ENCODE results near the gene LEUTX. TPM values are rescaled to one million over a fixed set of nuclear protein-coding genes. Genes with fewer than 3 reads are reported as not detected.

LEUTX gene
- total RNA-seq, 1 experiment from 2014 or later: not detected

DNA sequence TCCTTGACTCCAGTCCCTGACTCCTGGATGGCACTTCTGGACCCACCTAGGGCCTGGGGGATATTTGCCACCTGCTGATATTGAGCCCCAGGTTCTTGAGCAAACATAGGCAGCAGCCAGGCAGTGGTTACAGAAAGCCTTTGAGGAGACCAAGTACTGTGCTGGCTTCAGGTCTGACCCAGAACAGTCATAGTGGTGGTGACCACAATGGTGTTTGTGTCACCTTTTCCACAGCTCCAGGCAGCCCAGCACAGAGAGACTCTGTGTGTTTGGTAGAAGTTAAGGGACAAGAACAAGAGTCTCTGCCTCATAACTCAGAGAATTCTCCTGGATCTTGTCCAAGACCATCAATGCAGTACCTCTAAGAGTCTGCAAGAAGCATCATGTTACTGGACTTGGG is 26.3 kb upstream of the LEUTX start:
- no TSS peak for BruUV-seq (replicated peaks)
- TF ChIP-seq, protein P1, sequence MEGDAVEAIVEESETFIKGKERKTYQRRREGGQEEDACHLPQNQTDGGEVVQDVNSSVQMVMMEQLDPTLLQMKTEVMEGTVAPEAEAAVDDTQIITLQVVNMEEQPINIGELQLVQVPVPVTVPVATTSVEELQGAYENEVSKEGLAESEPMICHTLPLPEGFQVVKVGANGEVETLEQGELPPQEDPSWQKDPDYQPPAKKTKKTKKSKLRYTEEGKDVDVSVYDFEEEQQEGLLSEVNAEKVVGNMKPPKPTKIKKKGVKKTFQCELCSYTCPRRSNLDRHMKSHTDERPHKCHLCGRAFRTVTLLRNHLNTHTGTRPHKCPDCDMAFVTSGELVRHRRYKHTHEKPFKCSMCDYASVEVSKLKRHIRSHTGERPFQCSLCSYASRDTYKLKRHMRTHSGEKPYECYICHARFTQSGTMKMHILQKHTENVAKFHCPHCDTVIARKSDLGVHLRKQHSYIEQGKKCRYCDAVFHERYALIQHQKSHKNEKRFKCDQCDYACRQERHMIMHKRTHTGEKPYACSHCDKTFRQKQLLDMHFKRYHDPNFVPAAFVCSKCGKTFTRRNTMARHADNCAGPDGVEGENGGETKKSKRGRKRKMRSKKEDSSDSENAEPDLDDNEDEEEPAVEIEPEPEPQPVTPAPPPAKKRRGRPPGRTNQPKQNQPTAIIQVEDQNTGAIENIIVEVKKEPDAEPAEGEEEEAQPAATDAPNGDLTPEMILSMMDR (IDR thresholded peaks at IDR 0.05): no peak
- Histone ChIP-seq H3K36me3 (ENCODE audit: control insufficient read depth, insufficient read depth, low read length) (no peaks in the 10 kb centered on the region), H3K4me1 (ENCODE audit: control insufficient read depth, insufficient read depth, low read length) (no peaks in the 10 kb centered on the region), H3K27ac (ENCODE audit: low read length) (no peak overlapping the region), H3K4me3 (ENCODE audit: low read depth in 2 of 2, low read length in 2 of 2) (no peak overlapping the region), H3K27me3 (ENCODE audit: control insufficient read depth, insufficient read depth, low read length) (peaks cover 85% of the 10 kb centered on the region), H3K9me3 (ENCODE audit: control insufficient read depth, insufficient read depth, low read depth, low read length) (no peaks in the 10 kb centered on the region)
- ChIA-PET POLR2A (interaction anchor here (0.7 kb wide), 1 partner anchor 244 kb away, joined by 4 read pairs; the partner anchor contains the start of gene ZNF546), CTCF (interaction anchor here (0.7 to 1.7 kb wide), 2 partner anchors 28 to 40 kb away, joined by 3 to 9 read pairs; no protein-coding TSS in a partner anchor)
- DNase-seq (ENCODE audit: low read depth, low spot score) (no peak), ATAC-seq (peak; percentile 19)
- in situ Hi-C loops (cut with HindIII; ENCODE audit: low pct_unique_long_range_greater_than_20kb, low sequenced_read_pairs) (no loop called here), intact Hi-C loops (cut with micrococcal nuclease; ENCODE audit: unreplicated experiment) (no loop called here)

DNA sequence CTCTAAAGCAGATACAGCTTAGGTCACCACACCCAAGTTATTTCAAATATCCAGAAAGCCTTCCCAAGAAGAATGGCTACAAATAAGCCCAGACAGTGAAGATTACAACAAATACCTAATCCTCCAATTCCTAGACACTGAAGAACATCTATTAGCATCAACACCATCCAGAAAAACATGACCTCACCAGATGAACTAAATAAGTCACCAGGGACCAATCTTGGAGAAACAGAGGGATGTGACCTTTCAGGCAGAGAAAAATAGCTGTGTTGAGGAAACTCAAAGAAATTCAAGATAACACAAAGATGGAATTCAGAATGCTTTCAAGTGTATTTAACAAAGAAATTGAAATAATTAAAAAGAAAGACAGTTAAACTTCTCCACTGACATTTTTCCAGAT is 25.9 kb upstream of the LEUTX start:
- ATAC-seq: no peak; the same call in 1 of the 2 replicates
- intact Hi-C loops (cut with micrococcal nuclease; ENCODE audit: unreplicated experiment) (no loop called here), in situ Hi-C loops (cut with HindIII; ENCODE audit: low pct_unique_long_range_greater_than_20kb, low sequenced_read_pairs) (no loop called here)
- TF ChIP-seq, protein P1 (IDR thresholded peaks at IDR 0.05): no peak
- TF ChIP-seq TCF7L2 (IDR thresholded peaks at IDR 0.05; ENCODE audit: low read depth, low read length) (no peak), SIN3A (IDR thresholded peaks at IDR 0.05; ENCODE audit: borderline replicate concordance, insufficient read depth, low read depth, low read length) (no peak)
- Histone ChIP-seq H3K4me3 (ENCODE audit: low read depth in 2 of 2, low read length in 2 of 2) (no peak overlapping the region), H3K27ac (ENCODE audit: low read length) (no peak overlapping the region), H3K9me3 (ENCODE audit: control insufficient read depth, insufficient read depth, low read depth, low read length) (no peaks in the 10 kb centered on the region), H3K36me3 (ENCODE audit: control insufficient read depth, insufficient read depth, low read length) (no peaks in the 10 kb centered on the region), H3K4me1 (ENCODE audit: control insufficient read depth, insufficient read depth, low read length) (no peaks in the 10 kb centered on the region), H3K27me3 (ENCODE audit: control insufficient read depth, insufficient read depth, low read length) (peaks cover 88% of the 10 kb centered on the region)
- ChIA-PET POLR2A (interaction anchor here (0.7 kb wide), 1 partner anchor 244 kb away, joined by 4 read pairs; the partner anchor contains the start of gene ZNF546), CTCF (interaction anchor here (0.5 to 1.0 kb wide), 3 partner anchors 28 to 563 kb away, joined by 3 to 4 read pairs (median 3); no protein-coding TSS in a partner anchor)
- BruUV-seq (replicated peaks): no TSS peak
- DNase-seq (ENCODE audit: low read depth, low spot score): no peak

DNA sequence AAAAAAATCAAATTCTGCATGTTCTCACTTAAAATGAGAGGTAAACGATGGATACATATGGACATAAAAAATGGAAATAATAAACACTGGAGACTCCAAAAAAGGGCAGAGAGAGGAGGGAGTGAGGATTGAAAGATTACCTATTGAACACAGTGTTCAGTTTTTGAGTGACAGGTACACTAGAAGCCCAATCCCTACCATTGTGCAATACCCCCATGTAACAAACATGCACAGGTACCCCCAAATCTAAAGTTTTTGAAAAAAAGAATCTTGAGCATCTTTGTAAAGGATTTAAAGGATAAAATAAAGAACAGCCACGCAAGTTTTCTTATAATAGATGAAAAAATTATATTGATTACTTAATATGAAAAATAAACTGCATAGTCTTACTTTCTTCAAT is 24.1 kb upstream of the LEUTX start:
- H3K4me3 ChIP-seq (ENCODE audit: low read depth in 2 of 2, low read length in 2 of 2): no peak overlapping the region
- no peaks in the 10 kb centered on the region for H3K36me3 ChIP-seq (ENCODE audit: control insufficient read depth, insufficient read depth, low read length)
- ATAC-seq: no peak
- intact Hi-C loops (cut with micrococcal nuclease; ENCODE audit: unreplicated experiment) (no loop called here), in situ Hi-C loops (cut with HindIII; ENCODE audit: low pct_unique_long_range_greater_than_20kb, low sequenced_read_pairs) (no loop called here)
- CTCF ChIA-PET: no interaction called here
- TF ChIP-seq, protein P1 (IDR thresholded peaks at IDR 0.05): no peak
- TF ChIP-seq, protein P2, sequence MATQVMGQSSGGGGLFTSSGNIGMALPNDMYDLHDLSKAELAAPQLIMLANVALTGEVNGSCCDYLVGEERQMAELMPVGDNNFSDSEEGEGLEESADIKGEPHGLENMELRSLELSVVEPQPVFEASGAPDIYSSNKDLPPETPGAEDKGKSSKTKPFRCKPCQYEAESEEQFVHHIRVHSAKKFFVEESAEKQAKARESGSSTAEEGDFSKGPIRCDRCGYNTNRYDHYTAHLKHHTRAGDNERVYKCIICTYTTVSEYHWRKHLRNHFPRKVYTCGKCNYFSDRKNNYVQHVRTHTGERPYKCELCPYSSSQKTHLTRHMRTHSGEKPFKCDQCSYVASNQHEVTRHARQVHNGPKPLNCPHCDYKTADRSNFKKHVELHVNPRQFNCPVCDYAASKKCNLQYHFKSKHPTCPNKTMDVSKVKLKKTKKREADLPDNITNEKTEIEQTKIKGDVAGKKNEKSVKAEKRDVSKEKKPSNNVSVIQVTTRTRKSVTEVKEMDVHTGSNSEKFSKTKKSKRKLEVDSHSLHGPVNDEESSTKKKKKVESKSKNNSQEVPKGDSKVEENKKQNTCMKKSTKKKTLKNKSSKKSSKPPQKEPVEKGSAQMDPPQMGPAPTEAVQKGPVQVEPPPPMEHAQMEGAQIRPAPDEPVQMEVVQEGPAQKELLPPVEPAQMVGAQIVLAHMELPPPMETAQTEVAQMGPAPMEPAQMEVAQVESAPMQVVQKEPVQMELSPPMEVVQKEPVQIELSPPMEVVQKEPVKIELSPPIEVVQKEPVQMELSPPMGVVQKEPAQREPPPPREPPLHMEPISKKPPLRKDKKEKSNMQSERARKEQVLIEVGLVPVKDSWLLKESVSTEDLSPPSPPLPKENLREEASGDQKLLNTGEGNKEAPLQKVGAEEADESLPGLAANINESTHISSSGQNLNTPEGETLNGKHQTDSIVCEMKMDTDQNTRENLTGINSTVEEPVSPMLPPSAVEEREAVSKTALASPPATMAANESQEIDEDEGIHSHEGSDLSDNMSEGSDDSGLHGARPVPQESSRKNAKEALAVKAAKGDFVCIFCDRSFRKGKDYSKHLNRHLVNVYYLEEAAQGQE (IDR thresholded peaks at IDR 0.05; ENCODE audit: insufficient read depth in 1 of 2, low read depth in 2 of 2, low read length in 1 of 2): no peak
- TF ChIP-seq SIN3A (IDR thresholded peaks at IDR 0.05; ENCODE audit: borderline replicate concordance, insufficient read depth, low read depth, low read length) (no peak), TCF7L2 (IDR thresholded peaks at IDR 0.05; ENCODE audit: low read depth, low read length) (no peak), POLR2AphosphoS5 (IDR thresholded peaks at IDR 0.05; ENCODE audit: low read depth, low read length) (no peak)
- POLR2A ChIA-PET: interaction anchor here (0.5 to 1.3 kb wide), 3 partner anchors 8 to 453 kb away, joined by 3 to 4 read pairs (median 3); no protein-coding TSS in a partner anchor
- no peak overlapping the region for H3K27ac ChIP-seq (ENCODE audit: low read length)
- H3K4me1 ChIP-seq (ENCODE audit: control insufficient read depth, insufficient read depth, low read length): no peaks in the 10 kb centered on the region
- peaks cover 90% of the 10 kb centered on the region for H3K27me3 ChIP-seq (ENCODE audit: control insufficient read depth, insufficient read depth, low read length)
- no peak for DNase-seq (ENCODE audit: low read depth, low spot score)
- no peaks in the 10 kb centered on the region for H3K9me3 ChIP-seq (ENCODE audit: control insufficient read depth, insufficient read depth, low read depth, low read length)
- no TSS peak for BruUV-seq (replicated peaks)

Data from Panc1 (cell line).